ENCODE data around the gene MCM8.

DNA sequence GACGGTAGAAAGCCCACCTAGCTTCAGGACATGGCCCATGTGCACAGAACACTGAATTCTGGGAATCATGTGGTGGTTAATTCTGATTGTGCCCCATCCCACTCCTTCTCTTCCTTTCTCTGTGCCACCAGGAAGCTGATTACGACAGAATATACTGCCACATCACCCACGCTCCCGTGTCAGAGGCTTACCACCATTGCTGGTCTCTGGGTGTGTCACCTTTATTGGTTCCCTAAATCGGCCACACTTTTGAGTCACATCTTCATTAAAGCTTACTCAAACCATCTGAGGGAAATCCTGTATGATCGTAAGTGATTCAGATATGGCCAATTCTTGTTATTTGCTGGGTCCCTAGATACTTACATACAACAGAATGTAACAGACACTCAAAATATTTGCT lies 3.2 kb upstream of the MCM8 start:
- TF ChIP-seq POLR2A (IDR thresholded peaks at IDR 0.05; ENCODE audit: low read length) (no peak), GATA1 (IDR thresholded peaks at IDR 0.05; ENCODE audit: low read depth, low read length) (no peak)

All from erythroblast (primary cell).